ENCODE data around the gene OSMR.

The OSMR gene

DNA sequence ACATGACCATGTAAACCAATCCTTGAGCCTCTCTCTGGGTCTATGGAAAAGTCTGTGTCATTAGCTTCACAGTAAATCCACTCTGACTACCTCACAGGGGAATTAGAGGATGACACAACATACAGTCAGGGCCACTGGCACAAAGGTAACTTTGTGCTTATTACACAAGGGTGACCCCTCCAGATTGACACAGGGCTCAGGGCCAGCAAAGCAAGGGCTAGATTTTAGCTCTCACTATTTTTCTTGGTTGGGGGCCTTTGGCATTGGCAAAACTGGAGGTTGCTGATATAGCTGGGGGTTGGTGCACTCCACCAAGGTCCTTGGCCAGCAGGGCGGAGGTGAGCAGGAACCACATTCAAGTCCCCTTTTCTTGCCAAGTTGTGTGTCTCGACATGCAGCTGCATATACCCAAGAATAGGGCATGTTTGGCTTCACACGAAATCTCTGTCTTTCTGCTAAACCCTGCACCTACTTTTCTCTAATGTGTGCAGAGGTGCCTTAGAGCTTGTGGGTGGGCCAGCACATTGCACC is 15.2 kb upstream of the OSMR start:
- TF ChIP-seq, protein P1, sequence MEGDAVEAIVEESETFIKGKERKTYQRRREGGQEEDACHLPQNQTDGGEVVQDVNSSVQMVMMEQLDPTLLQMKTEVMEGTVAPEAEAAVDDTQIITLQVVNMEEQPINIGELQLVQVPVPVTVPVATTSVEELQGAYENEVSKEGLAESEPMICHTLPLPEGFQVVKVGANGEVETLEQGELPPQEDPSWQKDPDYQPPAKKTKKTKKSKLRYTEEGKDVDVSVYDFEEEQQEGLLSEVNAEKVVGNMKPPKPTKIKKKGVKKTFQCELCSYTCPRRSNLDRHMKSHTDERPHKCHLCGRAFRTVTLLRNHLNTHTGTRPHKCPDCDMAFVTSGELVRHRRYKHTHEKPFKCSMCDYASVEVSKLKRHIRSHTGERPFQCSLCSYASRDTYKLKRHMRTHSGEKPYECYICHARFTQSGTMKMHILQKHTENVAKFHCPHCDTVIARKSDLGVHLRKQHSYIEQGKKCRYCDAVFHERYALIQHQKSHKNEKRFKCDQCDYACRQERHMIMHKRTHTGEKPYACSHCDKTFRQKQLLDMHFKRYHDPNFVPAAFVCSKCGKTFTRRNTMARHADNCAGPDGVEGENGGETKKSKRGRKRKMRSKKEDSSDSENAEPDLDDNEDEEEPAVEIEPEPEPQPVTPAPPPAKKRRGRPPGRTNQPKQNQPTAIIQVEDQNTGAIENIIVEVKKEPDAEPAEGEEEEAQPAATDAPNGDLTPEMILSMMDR (IDR thresholded peaks at IDR 0.05; ENCODE audit: poor library complexity, severe bottlenecking), result no peak
- peak; percentile 87 for ATAC-seq (ENCODE audit: low read depth)
- H3K27me3 ChIP-seq (ENCODE audit: insufficient read depth, poor library complexity, severe bottlenecking), result no peaks in the 10 kb centered on the region

DNA sequence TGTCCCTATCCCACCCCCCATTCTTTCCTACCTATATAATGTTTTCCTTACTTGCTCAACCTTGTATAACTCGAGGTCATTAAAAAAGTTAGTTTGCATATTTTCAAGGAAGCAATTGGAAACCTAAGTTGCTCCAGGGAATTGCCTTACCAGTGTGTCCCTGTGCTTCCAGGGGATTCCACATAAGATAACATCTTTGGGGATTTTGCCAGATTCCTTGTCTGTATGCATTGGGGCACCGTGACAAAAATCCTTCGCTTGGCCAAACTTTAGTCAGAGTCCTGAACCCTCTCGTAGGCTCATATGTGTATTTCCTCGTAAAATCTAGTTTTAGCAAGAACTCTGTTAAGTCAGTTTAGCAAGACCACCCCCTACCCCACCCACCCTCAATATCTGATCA is 14.7 kb upstream of the OSMR start:
- H3K9me3 ChIP-seq (ENCODE audit: severe bottlenecking), result no peaks in the 10 kb centered on the region
- ATAC-seq (ENCODE audit: low read depth), result peak; percentile 15
- TF ChIP-seq, protein P1 (IDR thresholded peaks at IDR 0.05; ENCODE audit: poor library complexity, severe bottlenecking), result no peak
- H3K36me3 ChIP-seq (ENCODE audit: low read depth), result peaks cover 14% of the 10 kb centered on the region
- H3K4me1 ChIP-seq (ENCODE audit: insufficient read depth, poor library complexity, severe bottlenecking), result peaks cover 32% of the 10 kb centered on the region
- DNase-seq (ENCODE audit: low spot score), result no peak
- H3K27me3 ChIP-seq (ENCODE audit: insufficient read depth, poor library complexity, severe bottlenecking), result no peaks in the 10 kb centered on the region
- peak overlapping the region; percentile 58 for H3K27ac ChIP-seq (ENCODE audit: poor library complexity, severe bottlenecking)
- no peak overlapping the region for H3K4me3 ChIP-seq (ENCODE audit: severe bottlenecking)

More for the DNA sequence above, 15.2 kb upstream of the OSMR start:
- no peak for DNase-seq (ENCODE audit: low spot score)
- Histone ChIP-seq H3K4me3 (ENCODE audit: severe bottlenecking) (no peak overlapping the region), H3K27ac (ENCODE audit: poor library complexity, severe bottlenecking) (peak overlapping the region; percentile 58), H3K9me3 (ENCODE audit: severe bottlenecking) (no peaks in the 10 kb centered on the region), H3K36me3 (ENCODE audit: low read depth) (peaks cover 16% of the 10 kb centered on the region), H3K4me1 (ENCODE audit: insufficient read depth, poor library complexity, severe bottlenecking) (peaks cover 32% of the 10 kb centered on the region)

DNA sequence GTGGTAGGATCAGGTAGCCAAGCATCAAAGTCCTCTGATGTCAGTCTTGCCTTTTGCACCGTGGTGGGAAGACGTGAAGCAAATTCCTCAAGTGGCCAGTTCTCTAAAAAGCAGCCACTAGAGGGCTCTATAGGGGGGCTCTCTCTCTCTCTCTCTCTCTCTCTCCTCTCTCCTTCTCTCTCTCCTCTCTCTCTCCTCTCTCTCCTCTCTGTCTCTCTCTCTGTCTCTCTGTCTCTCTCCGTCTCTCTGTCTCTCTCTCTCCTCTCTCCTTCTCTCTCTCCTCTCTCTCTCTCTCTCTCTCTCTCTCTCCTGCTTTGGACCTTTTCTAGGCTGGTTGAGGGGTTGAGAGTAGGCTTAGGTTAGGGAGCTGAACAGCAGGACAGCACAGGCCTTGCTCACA is 13.9 kb upstream of the OSMR start:
- Histone ChIP-seq H3K27me3 (ENCODE audit: insufficient read depth, poor library complexity, severe bottlenecking) (no peaks in the 10 kb centered on the region), H3K9me3 (ENCODE audit: severe bottlenecking) (no peaks in the 10 kb centered on the region), H3K36me3 (ENCODE audit: low read depth) (peaks cover 18% of the 10 kb centered on the region), H3K27ac (ENCODE audit: poor library complexity, severe bottlenecking) (peak overlapping the region; percentile 58), H3K4me1 (ENCODE audit: insufficient read depth, poor library complexity, severe bottlenecking) (peaks cover 38% of the 10 kb centered on the region), H3K4me3 (ENCODE audit: severe bottlenecking) (no peak overlapping the region)
- DNase-seq (ENCODE audit: low spot score), result no peak
- no peak for ATAC-seq (ENCODE audit: low read depth)
- TF ChIP-seq, protein P1 (IDR thresholded peaks at IDR 0.05; ENCODE audit: poor library complexity, severe bottlenecking), result peak; percentile 29

DNA sequence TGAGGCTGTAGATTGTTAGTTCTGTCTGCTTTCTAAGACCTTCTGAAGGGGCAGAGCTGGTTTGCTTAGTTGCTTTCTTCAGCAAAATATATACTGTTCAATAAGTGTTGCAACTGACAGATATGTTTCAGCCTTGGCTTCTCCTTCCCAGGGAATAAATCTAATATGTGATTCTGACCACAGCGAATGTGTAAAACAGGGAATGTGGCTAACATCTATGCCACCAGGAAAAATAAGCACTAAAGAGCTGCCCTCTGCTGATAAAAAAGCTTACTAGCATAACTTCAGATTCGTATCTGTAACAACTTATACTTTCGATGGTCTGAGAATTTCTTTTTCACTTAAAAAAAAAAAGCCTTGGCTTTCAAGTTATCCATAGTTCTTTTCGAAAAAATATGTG is 13.0 kb upstream of the OSMR start:
- Histone ChIP-seq H3K27me3 (ENCODE audit: insufficient read depth, poor library complexity, severe bottlenecking) (no peaks in the 10 kb centered on the region), H3K4me1 (ENCODE audit: insufficient read depth, poor library complexity, severe bottlenecking) (peaks cover 36% of the 10 kb centered on the region), H3K36me3 (ENCODE audit: low read depth) (peaks cover 18% of the 10 kb centered on the region), H3K9me3 (ENCODE audit: severe bottlenecking) (no peaks in the 10 kb centered on the region), H3K27ac (ENCODE audit: poor library complexity, severe bottlenecking) (no peak overlapping the region), H3K4me3 (ENCODE audit: severe bottlenecking) (no peak overlapping the region)
- no peak for ATAC-seq (ENCODE audit: low read depth)
- TF ChIP-seq, protein P1 (IDR thresholded peaks at IDR 0.05; ENCODE audit: poor library complexity, severe bottlenecking), result peak; percentile 21
- no peak for DNase-seq (ENCODE audit: low spot score)

DNA sequence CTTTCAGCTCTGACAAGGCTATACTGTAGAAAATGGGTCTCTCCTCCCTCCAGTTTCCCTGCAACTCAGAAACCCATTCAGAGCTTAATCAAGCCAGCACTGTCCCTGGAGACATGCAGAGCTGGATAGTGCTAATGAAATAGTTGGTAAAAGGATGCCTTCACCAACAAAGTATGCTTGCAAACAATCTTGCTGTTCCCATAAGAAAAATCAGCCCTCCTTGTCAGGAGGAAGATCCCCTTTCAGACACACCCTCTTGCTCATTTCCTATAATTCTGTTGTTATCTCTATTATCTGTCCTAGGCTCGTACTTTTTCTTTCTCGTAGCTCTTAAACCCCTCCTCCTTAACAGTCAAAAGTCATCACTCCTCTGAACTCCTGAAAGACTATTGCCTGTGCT is 9.9 kb upstream of the OSMR start:
- Histone ChIP-seq H3K9me3 (ENCODE audit: severe bottlenecking) (no peaks in the 10 kb centered on the region), H3K4me1 (ENCODE audit: insufficient read depth, poor library complexity, severe bottlenecking) (peaks cover 26% of the 10 kb centered on the region)
- TF ChIP-seq, protein P1 (IDR thresholded peaks at IDR 0.05; ENCODE audit: poor library complexity, severe bottlenecking), result no peak

More for the DNA sequence above, 9.9 kb upstream of the OSMR start:
- Histone ChIP-seq H3K36me3 (ENCODE audit: low read depth) (peaks cover 40% of the 10 kb centered on the region), H3K27me3 (ENCODE audit: insufficient read depth, poor library complexity, severe bottlenecking) (no peaks in the 10 kb centered on the region), H3K4me3 (ENCODE audit: severe bottlenecking) (no peak overlapping the region), H3K27ac (ENCODE audit: poor library complexity, severe bottlenecking) (peak overlapping the region; percentile 29)
- ATAC-seq (ENCODE audit: low read depth), result peak; percentile 66
- no peak for DNase-seq (ENCODE audit: low spot score)
